Activated CD4-positive, alpha-beta T cell treated with anti-CD3 and anti-CD28 coated beads, Interleukin-2, Interleukin-6, amounts not matched to agents 100 ng/mL and 50 ng/mL, durations not matched to agents 16 hours and 8 hours (primary cell): ENCODE data around the gene GPR152.
A peak's percentile ranks its signal among the peaks of the same experiment; 100 is the strongest.

Experiments
- DNase-seq: peaks from one replicate; pipeline ENCODE4 v3.0.0-alpha.2; 2020

GPR152 gene

DNA sequence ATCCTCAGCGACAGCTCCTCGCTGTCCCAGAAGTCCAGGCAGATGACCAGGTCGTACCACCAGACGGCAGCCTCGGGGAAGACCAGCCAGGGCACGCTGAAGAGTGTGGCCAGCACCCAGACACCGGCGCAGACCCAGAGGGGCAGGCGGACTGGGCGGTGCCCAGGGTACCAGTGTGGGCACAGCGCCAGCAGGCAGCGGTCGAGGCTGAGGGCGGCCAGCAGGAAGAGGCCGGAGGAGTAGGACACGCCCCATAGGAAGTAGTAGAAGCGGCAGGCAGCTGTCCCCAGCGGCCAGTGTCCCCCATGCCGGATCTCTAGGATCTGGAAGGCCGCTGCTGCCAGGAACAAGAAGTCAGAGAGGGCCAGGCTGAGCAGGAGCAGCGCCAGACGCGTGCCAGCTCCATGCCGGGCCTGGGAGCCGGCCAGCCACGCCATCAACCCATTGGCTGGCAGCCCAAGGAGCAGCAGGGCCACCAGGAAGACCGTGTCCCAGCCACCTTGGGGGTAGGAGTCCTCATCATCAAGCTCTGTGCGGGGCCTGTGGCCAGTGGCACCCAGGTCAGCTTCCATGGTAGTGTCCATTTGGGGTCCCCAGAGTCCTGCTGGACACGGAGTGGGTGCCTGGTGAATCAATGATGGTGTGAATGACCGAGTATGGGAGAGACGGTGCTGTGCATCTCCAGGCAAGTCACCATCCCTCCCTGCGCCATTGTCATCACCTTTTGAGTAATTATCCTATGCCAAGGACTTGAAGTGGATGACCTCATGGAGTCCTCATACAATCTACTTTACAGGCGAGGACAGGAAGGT, at the start of gene GPR152:
Gene GPR152, minus strand, starts transcription at position 589 of the 812 bp plus-strand sequence. Its CDS starts 5 bp downstream, at position 584.
- DNase-seq: no peak

DNA sequence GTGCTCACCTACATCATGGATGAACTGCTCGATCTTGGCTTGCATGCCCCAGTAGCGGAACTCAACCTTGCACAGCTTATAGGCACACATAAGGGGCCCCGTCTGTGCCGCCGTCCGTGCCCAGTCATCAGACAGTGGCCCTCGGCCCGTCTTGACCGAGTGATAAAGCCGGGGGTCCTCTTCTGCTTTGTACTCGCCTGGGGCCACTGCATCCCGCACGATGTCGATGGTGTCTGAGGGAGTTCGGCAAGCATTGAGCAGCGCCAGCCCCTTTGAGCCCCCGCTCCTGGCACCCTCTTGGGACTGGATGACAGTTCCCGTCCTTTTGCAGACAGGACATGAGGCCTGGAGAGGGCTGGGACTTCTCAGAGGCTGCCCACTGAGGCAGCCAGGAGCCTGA, 49.3 kb upstream of the GPR152 start:
- no peak for DNase-seq

- no peak for DNase-seq
Observed at GRCh38 chr11:67500831-67501715, 48.5 kb upstream of the GPR152 start.

GRCh38 chr11:67500484-67500821, 47.9 kb upstream of the GPR152 start:
- DNase-seq: no peak

DNA sequence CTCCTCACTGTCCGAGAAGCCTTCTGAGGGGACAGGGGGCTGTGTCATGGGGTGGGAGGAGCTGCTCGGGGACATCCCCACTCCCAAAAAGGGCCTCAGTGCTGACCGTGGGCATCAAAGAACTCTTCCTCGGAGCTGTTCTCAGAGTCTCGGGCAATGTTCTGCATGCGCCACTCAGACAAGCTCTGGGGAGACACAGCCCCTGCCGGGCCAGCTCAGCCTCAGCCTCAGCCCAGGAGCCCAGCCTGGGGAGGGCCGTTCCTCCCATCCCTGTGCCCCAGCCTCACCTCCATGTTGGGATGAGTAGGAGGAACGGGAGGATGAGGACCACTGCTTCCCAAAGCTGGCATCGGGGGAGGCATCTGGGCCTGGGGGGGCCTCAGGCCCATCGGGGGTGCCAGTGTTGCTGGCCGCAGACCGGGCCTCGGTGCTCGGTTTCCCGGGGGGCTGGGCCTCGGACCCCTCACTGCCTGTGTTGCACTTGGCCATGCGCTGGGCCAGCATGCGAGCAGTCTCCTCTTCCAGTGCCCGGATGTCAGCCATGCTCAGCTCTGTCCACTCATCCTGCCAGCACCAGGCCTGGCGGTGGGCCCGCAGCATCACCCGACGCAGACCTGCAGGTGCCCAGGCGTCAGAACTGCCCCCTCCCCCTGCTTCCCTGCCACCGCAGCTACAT, 47.4 kb upstream of the GPR152 start:
- DNase-seq: no peak

DNA sequence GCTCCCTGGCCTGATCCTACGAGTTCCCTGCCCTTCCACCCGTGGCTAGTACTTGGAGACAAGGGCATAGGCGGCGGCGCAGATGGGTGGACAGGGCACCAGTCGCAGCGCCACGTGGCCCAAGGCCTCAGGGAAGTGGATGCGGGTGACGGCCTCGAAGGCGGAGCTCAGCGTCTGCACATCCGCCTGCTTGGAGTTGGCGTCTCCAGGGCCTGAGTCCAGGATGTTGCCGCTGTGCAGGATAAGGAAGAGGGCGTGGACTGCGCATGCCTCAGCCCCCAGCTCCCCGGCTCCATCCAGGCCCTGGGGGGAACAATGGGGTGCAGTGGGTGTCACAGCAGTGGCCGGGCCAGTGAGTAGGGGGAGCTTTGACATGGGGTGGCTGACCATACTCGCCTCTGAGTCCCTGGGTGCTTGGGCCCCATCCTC, 46.0 kb upstream of the GPR152 start:
- DNase-seq: no peak

DNA sequence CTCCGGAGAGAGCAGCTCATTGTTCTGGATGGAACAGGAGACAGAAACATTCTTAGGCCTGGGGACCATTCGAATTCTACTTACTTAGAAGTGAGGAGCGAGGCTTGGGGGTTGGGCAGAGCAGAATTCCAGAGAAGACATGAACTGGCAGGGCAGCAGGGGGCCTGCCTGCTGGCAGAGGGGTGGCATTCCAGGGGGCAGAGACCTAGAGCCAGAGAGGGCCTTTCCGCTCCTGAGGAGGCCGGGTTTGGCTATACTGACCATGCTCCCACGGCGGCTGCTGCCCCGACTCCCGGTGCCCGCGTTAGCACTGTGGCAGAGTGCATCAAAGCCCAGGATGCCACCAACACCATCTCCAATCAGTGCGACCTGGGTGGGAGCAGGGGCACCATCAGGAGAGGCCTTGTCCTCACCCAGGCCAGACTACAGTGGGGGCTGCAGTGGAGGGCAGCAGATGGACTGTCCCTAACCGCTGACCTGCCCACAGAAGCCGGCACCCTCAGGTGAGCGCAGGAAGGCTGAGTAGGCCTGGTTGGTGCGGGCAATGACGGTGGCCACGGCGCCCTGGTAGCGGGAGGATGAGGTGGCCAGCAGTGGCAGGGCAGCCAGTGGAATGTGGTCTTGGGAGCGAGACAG, 45.2 kb upstream of the GPR152 start:
- no peak for DNase-seq

DNA sequence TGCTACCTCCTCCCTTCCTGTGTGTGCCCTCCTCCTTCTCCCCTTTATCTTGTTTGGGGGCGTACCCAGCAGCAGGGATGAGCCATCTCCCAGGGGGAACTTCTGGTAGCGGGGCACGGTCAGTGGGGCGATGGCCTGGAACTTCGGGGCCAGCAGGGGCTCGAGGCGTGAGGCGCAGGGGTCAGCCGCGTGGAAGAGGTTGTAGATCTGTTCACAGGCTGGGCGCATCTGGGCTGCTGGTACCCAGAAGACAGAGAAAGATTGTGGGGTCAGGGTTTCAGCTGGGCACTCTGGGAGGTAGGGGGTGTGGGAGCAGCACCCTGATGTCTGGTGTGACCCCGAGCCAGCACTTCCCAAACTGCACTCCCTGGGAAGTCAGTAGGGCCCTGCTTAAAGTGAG, 43.6 kb upstream of the GPR152 start:
- DNase-seq: no peak

DNA sequence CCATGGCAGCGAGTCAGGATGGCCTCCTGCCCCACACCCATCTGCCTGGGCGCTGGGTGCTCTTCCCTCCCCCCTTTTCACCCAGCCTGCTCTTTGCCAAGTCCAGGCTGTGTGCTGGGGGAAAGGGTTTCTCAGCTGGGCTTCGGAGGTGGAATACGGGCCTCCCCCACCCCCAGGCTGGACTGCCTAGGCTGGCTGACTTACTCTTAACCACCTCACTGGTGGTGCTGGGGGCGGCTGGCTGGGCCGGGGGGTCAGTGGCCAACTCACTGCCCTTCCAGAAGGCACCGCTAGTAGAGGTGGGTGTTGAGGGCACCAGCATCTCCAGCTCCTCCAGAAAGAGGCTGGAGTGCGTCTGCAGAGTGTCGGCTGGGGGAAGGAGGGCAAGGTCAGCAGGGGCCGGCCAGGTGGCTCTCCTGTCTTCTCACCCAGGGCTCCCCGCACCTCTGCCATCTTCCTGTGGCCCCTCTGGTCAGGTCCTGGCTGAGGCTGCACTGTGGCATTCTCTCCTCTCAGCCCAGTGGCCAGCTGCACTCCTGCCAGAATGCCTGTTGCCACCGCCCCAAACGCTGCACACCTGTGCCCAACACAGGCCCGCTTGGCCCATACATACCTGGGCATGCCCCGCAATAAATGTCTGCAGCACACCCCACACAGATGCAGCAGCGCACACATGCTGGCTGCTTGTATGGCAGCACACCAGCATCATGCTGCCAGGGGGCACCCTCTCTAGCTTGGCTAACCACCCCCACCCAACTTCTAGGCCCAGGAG, 42.9 kb upstream of the GPR152 start:
- no peak for DNase-seq

DNA sequence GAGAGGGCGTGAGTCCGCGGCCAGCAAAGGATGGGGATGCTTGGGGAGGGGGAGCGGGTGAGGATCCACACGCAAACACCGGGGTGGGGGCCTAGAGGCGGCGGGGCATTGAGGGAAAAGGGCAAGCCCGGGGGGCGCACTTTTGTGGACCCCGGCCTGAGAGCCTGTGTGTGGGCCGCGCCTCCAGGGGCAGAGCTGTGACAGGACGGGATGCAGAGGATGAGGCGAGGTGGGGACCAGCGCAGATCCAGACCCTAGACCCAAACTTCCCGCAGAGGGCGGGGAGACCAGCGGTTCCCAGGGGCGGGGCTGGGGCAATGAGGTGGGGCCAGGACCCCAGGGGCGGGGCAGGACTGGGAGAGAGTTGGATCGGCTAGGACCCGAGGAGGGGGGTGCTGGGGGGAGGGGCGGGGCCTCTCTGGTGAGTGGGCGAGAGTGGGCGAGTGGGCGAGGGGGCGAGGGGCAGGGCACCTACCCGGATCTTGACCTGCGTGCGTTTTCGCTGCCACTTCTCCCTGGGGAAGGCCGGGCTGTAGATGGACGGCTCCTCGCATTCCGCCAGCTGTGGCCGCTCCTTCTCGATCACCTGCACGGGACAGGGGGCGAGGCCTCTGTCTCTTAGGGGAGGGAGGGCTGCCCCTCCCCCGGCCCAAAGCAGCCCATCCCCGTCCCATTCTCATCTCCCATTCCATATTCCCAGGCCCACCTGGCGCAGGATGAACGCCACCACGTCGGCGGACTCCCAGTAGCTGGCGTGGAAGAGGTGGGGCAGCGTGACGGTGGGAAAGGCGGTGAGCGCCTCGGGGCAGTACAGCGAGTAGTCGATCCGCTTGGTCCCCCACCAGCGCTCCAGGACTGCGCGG, 42.1 kb upstream of the GPR152 start:
- DNase-seq: no peak

- no peak for DNase-seq
Observed at GRCh38 chr11:67493548-67494370, 41.2 kb upstream of the GPR152 start.

GRCh38 chr11:67492801-67493547, 40.4 kb upstream of the GPR152 start:
- peak; percentile 43 for DNase-seq

- no peak for DNase-seq
Observed at GRCh38 chr11:67492069-67492727, 39.7 kb upstream of the GPR152 start.

GRCh38 chr11:67491276-67492068, 38.9 kb upstream of the GPR152 start:
- DNase-seq: no peak

DNA sequence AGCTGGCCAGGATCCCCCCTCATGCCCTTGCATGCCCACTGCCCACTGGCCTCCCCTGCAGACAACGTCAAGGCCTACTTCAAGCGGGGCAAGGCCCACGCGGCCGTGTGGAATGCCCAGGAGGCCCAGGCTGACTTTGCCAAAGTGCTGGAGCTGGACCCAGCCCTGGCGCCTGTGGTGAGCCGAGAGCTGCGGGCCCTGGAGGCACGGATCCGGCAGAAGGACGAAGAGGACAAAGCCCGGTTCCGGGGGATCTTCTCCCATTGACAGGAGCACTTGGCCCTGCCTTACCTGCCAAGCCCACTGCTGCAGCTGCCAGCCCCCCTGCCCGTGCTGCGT, 38.2 kb upstream of the GPR152 start:
- no peak for DNase-seq

DNA sequence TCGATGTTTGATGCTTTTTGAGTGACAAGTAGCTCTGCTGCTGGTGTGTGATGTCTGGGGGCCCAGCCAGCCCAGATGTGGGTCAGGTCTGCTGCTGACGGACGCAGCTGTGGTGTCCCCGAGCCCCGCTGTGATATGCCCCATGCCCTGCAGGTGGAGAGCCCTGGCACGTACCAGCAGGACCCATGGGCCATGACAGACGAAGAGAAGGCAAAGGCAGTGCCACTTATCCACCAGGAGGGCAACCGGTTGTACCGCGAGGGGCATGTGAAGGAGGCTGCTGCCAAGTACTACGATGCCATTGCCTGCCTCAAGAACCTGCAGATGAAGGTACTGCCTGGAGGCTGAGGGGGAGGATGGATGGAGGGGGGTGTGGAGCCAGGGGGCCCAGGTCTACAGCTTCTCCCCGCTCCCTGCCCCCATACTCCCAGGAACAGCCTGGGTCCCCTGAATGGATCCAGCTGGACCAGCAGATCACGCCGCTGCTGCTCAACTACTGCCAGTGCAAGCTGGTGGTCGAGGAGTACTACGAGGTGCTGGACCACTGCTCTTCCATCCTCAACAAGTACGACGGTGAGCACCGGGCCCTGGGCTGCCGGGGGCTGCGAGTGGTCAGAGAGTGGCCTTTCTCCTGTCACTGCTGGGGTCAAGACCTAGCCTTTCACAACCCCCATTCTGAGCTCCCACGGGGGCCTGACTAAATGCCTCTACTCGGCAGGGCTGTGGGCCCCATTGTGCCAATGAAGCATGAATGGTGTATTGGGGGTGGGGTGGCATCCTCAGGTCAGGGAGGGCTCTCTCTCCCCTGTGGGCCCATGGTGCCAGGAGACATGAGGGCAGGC, 37.6 kb upstream of the GPR152 start:
- no peak for DNase-seq

DNA sequence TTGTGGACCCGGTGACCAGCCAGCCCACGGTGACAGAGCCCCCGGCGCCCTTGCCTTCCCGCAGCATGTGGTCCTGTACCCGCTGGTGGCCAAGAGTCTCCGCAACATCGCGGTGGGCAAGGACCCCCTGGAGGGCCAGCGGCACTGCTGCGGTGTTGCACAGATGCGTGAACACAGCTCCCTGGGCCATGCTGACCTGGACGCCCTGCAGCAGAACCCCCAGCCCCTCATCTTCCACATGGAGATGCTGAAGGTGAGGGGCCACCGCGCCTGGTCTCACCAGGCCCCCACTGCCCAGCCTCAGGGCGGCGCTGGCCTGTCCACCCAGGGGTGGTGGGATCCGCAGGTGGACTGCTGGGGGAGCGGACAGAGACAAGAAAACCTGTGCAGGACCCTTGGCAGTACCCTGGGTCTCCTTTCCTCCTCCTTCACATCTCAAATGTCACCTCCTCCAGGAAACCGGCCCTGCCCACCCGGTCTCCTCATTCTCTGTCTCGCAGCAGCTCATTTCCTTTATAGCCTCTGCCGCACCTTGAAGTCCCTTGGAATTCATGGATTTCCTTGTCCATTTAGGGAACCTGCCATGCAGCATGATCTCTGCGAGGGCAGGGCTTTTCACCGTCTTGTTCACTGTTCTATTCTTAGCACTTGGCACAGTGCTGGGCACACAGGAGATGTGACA, 36.8 kb upstream of the GPR152 start:
- no peak for DNase-seq
